ENCODE results near the gene DICER1. TPM values are rescaled to one million over a fixed set of nuclear protein-coding genes. Genes with fewer than 3 reads are reported as not detected.

Gene DICER1
- total RNA-seq, 2 donors from 2014 or later = 52.4 to 52.5 TPM

GRCh38 chr14:95101736-95102679 lies 55.3 kb downstream of the DICER1 start:
- intact Hi-C loops (cut with DNase I) = loop anchor here (5.0 to 10.0 kb wide), 2 partner anchors 407 to 410 kb away; no protein-coding TSS in a partner anchor

DNA sequence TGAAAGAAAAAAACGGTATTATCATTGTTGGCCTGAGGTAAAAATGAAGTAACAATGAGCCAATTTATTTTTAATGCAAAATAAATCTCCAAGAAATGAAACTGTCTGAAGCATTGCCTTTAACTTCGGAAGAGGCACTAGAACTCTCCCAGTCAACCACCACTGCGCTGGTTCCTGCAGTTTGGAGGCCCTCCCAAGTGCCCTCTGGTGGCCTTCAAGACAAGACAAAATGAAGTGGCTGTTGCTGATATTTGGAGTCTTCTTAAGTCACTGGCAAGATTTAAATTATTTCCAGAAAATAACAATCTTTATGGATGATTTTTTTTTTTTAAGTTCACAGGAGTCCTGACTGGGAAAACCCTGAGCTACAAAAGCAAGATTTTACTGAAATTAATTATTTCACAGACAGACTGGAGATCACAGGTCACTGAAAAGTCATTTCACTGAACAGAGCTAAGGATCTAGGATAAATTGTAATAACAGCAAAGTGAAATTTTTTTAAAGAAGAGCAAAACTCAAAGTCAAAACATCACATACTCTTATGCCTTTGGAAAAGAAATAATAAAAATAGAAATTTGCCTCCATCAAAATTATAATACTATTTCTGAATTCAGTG lies 58.2 kb downstream of the DICER1 start:
- DNase-seq (ENCODE audit: low spot score) = peak; percentile 87
- intact Hi-C loops (cut with DNase I) = no loop called here

More at GRCh38 chr14:95101736-95102679, 55.3 kb downstream of the DICER1 start:
- DNase-seq (ENCODE audit: low spot score) = no peak

DNA sequence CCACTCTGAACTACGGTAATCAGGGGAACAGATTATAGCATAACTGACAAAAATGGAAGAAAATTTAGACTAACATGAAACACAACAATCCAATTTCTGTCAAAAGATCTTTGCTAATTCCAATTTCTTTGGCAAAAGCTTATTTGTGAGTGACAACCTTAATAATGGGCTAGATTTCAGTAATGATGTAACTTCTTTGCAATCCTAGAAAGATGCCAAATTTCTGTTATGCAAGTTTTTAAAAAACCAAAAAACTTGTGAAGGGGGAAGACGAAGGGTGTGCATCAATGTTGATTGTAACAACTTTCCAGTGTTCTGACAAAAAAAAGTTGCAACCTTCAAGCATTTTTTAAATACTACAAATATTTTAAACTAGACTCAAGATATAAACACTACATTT lies 59.9 kb downstream of the DICER1 start:
- DNase-seq (ENCODE audit: low spot score) = no peak
- intact Hi-C loops (cut with DNase I) = no loop called here

DNA sequence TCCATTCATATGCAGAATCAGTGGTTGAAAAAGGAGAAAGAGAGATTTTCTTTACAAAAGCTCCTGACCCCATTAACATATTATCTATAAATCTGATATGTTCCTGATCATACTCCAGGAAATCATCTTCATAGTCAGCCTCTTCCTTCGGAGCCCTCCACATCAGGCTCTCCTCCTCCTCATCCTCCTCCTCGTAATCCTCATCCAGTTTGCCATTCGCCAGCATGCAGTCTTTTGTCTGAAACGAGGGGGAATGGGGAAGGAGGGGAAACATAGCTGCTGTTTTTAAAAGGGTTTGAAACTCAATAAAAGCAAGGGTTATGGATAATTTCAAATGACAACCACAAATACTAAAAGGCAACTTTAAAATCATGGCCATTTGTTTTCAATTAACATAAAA lies 60.9 kb downstream of the DICER1 start:
- intact Hi-C loops (cut with DNase I) = no loop called here
- no peak for DNase-seq (ENCODE audit: low spot score)

- intact Hi-C loops (cut with DNase I) = no loop called here
- no peak for DNase-seq (ENCODE audit: low spot score)
These were observed 61.3 kb downstream of the DICER1 start for GRCh38 chr14:95095996-95096395.

- DNase-seq (ENCODE audit: low spot score) = no peak
- intact Hi-C loops (cut with DNase I) = loop anchor here in 1 of 2 donors (5.0 kb wide), 1 partner anchor 255 kb away; no protein-coding TSS in a partner anchor
These were observed 64.6 kb downstream of the DICER1 start for GRCh38 chr14:95092723-95093122.

GRCh38 chr14:95091581-95091980 lies 65.7 kb downstream of the DICER1 start:
- DNase-seq (ENCODE audit: low spot score) = no peak
- intact Hi-C loops (cut with DNase I) = loop anchor here in 1 of 2 donors (5.0 kb wide), 1 partner anchor 254 kb away; no protein-coding TSS in a partner anchor

DNA sequence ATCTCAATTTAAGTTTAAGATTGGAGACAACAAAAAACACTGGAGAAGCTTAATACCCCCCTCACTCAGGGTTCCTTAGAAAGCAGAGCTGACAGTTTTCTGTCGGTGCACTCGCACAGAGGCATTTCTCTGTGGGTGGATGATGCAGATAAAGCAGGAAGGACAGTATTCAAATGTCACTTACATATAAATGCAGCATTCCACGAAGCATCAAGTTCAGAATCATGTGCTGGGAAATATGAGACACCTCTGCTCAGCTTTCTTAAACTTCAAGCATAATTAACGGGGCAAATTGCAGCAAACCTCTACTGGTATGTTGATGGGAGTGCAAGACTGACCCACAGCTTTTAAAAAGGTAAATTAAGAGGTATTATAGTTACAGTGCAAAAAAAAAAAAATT lies 68.7 kb downstream of the DICER1 start:
- DNase-seq (ENCODE audit: low spot score) = no peak
- intact Hi-C loops (cut with DNase I) = no loop called here

- no peak for DNase-seq (ENCODE audit: low spot score)
- intact Hi-C loops (cut with DNase I) = no loop called here
These were observed 69.7 kb downstream of the DICER1 start for GRCh38 chr14:95087619-95088018.

DNA sequence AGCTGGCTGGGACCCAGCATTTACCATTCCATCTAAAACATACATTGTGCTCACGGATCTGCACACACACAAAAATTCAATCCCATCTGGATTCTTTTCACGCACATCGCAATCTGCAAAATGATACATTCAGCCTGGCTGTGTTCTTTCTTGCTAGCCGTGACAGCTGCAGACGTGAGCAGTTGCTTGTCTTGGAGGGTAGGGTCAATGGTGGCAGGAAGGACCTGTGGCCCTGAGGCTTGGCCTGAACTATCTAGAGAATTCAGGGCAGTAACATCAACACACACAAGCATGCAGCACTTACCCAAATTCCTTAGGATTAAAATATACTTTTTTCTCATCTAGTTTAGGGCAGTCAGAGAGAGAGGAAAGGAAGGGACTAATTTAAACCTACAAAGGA lies 72.0 kb downstream of the DICER1 start:
- intact Hi-C loops (cut with DNase I) = no loop called here
- DNase-seq (ENCODE audit: low spot score) = no peak

- intact Hi-C loops (cut with DNase I) = no loop called here
- DNase-seq (ENCODE audit: low spot score) = no peak
These were observed 78.5 kb downstream of the DICER1 start for GRCh38 chr14:95078867-95079266.

DNA sequence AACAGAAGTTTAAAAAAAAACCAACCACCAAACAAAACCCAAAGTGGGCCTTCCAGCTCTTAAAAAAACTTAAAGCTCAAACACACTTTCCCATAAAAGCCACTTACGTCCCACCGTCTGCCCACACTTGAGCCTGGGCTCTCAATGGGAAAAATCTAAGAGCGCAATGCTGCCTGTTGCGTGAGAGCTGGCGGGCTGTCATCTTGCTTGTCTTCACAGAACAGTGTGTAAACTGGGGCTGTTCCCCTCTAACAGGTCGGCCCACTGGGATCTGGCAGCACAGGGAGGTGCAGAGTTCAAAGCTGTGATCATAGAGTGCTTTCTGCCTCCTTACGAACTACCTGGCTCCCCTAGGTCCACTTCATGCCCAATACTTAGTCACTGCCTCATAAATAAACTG lies 80.0 kb downstream of the DICER1 start:
- DNase-seq (ENCODE audit: low spot score) = no peak
- intact Hi-C loops (cut with DNase I) = no loop called here

DNA sequence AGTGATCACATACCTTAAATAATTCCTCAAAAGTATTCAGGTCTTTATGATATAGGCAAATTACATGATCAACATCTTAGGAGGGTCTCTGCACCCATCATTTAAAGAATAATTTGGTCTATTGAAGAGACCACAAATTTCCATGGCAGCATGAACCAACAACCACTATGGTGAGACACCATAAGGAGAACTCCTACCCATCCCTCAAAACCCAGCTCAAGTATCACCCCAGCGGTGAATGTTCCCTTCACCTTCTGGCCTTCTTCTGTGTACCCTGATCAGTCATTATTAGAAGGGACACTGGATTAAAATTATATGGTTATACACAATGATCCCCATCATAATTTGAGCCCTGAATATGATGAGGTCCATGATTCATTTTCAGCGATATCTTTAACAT lies 81.5 kb downstream of the DICER1 start:
- intact Hi-C loops (cut with DNase I) = loop anchor here in 1 of 2 donors (1.0 kb wide), 1 partner anchor 19 kb away; no protein-coding TSS in a partner anchor
- no peak for DNase-seq (ENCODE audit: low spot score)

GRCh38 chr14:95073947-95074346 lies 83.4 kb downstream of the DICER1 start:
- intact Hi-C loops (cut with DNase I) = no loop called here
- DNase-seq (ENCODE audit: low spot score) = no peak

- intact Hi-C loops (cut with DNase I) = no loop called here
- no peak for DNase-seq (ENCODE audit: low spot score)
These were observed 84.9 kb downstream of the DICER1 start for GRCh38 chr14:95072310-95072905.

GRCh38 chr14:95071649-95072280 lies 85.6 kb downstream of the DICER1 start:
- intact Hi-C loops (cut with DNase I) = no loop called here

GRCh38 chr14:95070748-95071435 lies 86.4 kb downstream of the DICER1 start:
- intact Hi-C loops (cut with DNase I) = no loop called here
- DNase-seq (ENCODE audit: low spot score) = no peak

More at GRCh38 chr14:95071649-95072280, 85.6 kb downstream of the DICER1 start:
- DNase-seq (ENCODE audit: low spot score) = no peak

- DNase-seq (ENCODE audit: low spot score) = no peak
- intact Hi-C loops (cut with DNase I) = no loop called here
These were observed 87.8 kb downstream of the DICER1 start for GRCh38 chr14:95069547-95069946.

DNA sequence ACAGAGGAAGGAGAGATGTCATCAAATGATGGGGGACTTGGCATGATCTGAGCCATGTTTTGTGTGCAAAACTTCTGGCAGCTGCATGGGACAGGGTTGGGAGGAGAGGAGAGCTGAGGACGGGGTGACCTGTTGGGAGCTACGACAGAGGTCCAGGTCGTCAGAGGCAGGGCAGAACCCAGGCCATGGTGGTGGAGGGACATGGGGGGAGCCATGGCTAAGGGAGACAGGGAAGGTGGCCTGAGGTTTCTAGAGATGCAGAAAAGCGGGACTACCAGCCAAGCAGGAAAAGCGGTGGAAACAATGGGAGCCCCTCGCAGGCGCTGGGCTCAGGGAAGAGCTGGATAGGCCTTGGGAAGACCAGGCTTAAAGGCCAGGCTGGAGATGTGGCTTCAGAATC lies 88.3 kb downstream of the DICER1 start:
- intact Hi-C loops (cut with DNase I) = no loop called here
- DNase-seq (ENCODE audit: low spot score) = no peak
